Common myeloid progenitor, CD34-positive (primary cell): ENCODE data around the gene TFCP2L1.
A peak's percentile ranks its signal among the peaks of the same experiment; 100 is the strongest.
"Not testable (repeated sequence)": the region's sequence is repeated elsewhere in the genome, so short reads cannot be mapped to it uniquely, and the experiment has no call there.

Experiments used
- CTCF ChIA-PET: fragments of 350-600 bp; sonication (Branson Sonifier 250); formaldehyde crosslinking; loops from one replicate; lab custom pipeline; 2021; ENCODE audit warnings: antibody characterized with exemption; lab: Charles Lee
- POLR2A ChIA-PET: fragments of 350-600 bp; sonication (Branson Sonifier 250); formaldehyde crosslinking; loops from one replicate; lab custom pipeline; 2021; ENCODE audit warnings: antibody characterized with exemption; lab: Charles Lee
- DNase-seq, 3 donors: peaks; one replicate each; pipeline versions ENCODE4 v3.0.0 to v3.0.0-alpha.2; 2013
- H3K27ac ChIP-seq, 2 experiments: 1 replicate in 1 of 2; 2 replicates in 1 of 2; pipeline ENCODE4 v1.7.0; 2013; ENCODE audit warnings: inconsistent platforms in 2 of 2, low read length in 2 of 2, mild to moderate bottlenecking in 2 of 2, low read depth in 1 of 2, moderate library complexity in 1 of 2; ENCODE audit not compliant: severe bottlenecking in 2 of 2, insufficient read depth in 1 of 2, poor library complexity in 1 of 2
- H3K27me3 ChIP-seq, 5 experiments: replicated peaks in 2 of 5; 1 replicate in 3 of 5; 2 replicates in 2 of 5; pipeline versions ENCODE4 v1.6.1 to v1.7.0; 2013; ENCODE audit warnings: low read length in 4 of 5, mild to moderate bottlenecking in 2 of 5, moderate library complexity in 2 of 5, inconsistent platforms in 1 of 5; ENCODE audit not compliant: insufficient read depth in 5 of 5, control insufficient read depth in 4 of 5
- H3K36me3 ChIP-seq, 4 experiments: 1 replicate in 2 of 4; 2 replicates in 2 of 4; pipeline versions ENCODE4 v1.6.1 to v1.7.0; 2013; ENCODE audit warnings: low read length in 3 of 4, control low read depth in 1 of 4, mild to moderate bottlenecking in 1 of 4; ENCODE audit not compliant: control insufficient read depth in 4 of 4, insufficient read depth in 4 of 4
- H3K4me1 ChIP-seq, 4 experiments: 1 replicate in 3 of 4; 2 replicates in 1 of 4; pipeline versions ENCODE4 v1.6.1 to v1.7.1; 2013; ENCODE audit warnings: low read length in 3 of 4, mild to moderate bottlenecking in 3 of 4, control low read depth in 1 of 4, inconsistent platforms in 1 of 4, moderate library complexity in 1 of 4; ENCODE audit not compliant: control insufficient read depth in 4 of 4, insufficient read depth in 4 of 4; ENCODE audit errors: control extremely low read depth in 1 of 4
- H3K4me3 ChIP-seq, 7 experiments: 1 replicate in 4 of 7; 2 replicates in 3 of 7; pipeline versions ENCODE4 v1.5.1 to v1.7.0; 2013; ENCODE audit warnings: mild to moderate bottlenecking in 7 of 7, low read length in 6 of 7, moderate library complexity in 6 of 7, inconsistent platforms in 2 of 7, low read depth in 2 of 7, control low read depth in 1 of 7; ENCODE audit not compliant: insufficient read depth in 4 of 7, control insufficient read depth in 1 of 7; ENCODE audit errors: extremely low read depth in 1 of 7
- H3K9me3 ChIP-seq, 5 experiments: 1 replicate in 4 of 5; 2 replicates in 1 of 5; pipeline versions ENCODE4 v1.6.1 to v1.7.1; 2013; ENCODE audit warnings: low read length in 4 of 5, mild to moderate bottlenecking in 2 of 5, inconsistent platforms in 1 of 5, low read depth in 1 of 5, moderate library complexity in 1 of 5; ENCODE audit not compliant: control insufficient read depth in 4 of 5, insufficient read depth in 2 of 5; ENCODE audit errors: control extremely low read depth in 1 of 5
- WGBS: methylation state at CpG from one replicate; pipeline ENCODE4 v1.1.5; 2013; ENCODE audit not compliant: insufficient coverage; 5-methylcytosine and 5-hydroxymethylcytosine counted together

Gene TFCP2L1

GRCh38 chr2:121309323-121309722 is 24.3 kb upstream of the TFCP2L1 start:
- Histone ChIP-seq H3K9me3 (peaks cover 0 to 2% (median 0%) of the 10 kb centered on the region in 5 experiments), H3K4me3 (peak overlapping the region in 1 of 7 experiments; percentile 33), H3K36me3 (no peaks in the 10 kb centered on the region), H3K4me1 (peaks cover 0 to 9% (median 3%) of the 10 kb centered on the region in 4 experiments), H3K27me3 (no peaks in the 10 kb centered on the region), H3K27ac (peak overlapping the region; percentile 80 to 88)
- DNase-seq: no peak
- ChIA-PET CTCF (interaction anchor here (2.2 kb wide), 1 partner anchor 12 kb away, joined by 12 read pairs; no protein-coding TSS in a partner anchor), POLR2A (no interaction called here)

DNA sequence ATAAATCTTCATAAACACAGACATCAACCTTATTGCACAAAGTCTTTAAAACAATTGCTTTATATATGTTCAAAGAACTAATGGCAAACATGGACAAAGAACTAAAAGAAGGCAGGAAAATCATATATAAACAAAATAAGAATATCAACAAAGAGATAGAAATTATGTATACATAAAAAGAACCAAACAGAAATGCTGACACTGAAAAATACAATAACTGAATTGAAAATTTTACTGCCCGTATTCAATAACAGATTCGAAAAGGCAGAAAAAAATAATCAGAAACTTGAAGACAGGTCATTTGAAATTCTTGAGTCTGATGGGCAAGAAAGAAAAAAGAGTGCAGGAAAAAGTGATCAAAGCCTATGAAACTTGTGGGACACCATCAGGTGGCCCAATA is 22.0 kb upstream of the TFCP2L1 start:
- peaks cover 0 to 2% (median 0%) of the 10 kb centered on the region in 5 experiments for H3K9me3 ChIP-seq
- no peaks in the 10 kb centered on the region for H3K36me3 ChIP-seq
- no peak for DNase-seq
- ChIA-PET CTCF (interaction anchor here (1.1 kb wide), 1 partner anchor 11 kb away, joined by 4 read pairs; no protein-coding TSS in a partner anchor), POLR2A (no interaction called here)
- WGBS: 100% methylated on average over 1 of the region's 2 CpGs
- no peaks in the 10 kb centered on the region for H3K27me3 ChIP-seq
- H3K4me3 ChIP-seq: no peak overlapping the region
- no peak overlapping the region for H3K27ac ChIP-seq
- H3K4me1 ChIP-seq: peaks cover 0 to 9% (median 3%) of the 10 kb centered on the region in 4 experiments

- H3K9me3 ChIP-seq: peaks cover 0 to 2% (median 0%) of the 10 kb centered on the region in 5 experiments
- 92% methylated on average over 2 of the region's 2 CpGs for WGBS
- H3K36me3 ChIP-seq: no peaks in the 10 kb centered on the region
- no peak overlapping the region for H3K27ac ChIP-seq
- POLR2A ChIA-PET: no interaction called here
- H3K4me3 ChIP-seq: no peak overlapping the region
- peaks cover 0 to 4% (median under 1%) of the 10 kb centered on the region in 4 experiments for H3K4me1 ChIP-seq
- no peak for DNase-seq
- H3K27me3 ChIP-seq: no peaks in the 10 kb centered on the region
- CTCF ChIA-PET: no interaction called here
Observed at GRCh38 chr2:121304941-121305340, 19.9 kb upstream of the TFCP2L1 start.

DNA sequence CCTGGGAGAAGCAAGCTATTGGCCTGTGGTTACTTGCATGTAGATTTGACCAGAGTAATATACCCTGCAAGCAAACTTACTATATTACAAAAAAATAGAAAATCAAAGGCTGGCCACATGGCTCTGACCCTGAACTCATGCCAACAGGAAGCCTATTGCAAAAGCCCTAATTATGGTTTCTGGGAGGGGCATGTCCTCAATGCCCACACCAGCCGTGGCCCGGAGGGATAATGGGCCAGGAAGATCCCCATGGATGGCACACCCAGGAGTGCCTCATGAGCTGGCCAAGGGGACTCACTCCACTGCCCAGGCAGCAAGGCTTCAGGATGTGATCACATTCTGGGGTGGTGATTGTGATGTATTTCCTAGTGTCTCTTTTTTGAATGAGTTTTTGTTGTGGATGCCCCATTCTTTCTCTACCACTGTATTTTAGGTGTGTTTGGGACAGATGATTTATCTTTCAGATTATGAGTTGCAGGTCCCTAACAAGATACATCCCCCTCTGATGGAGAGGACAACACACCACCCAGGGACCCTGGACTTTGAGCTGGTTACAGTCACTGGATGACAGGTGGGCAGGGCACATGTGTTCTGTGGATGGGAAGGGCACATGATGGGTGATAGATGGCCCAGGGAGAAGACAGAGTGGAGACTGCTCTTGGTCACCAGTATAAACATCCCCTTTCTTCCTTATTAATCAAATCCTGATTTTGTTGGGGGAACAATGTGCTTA is 18.7 kb upstream of the TFCP2L1 start:
- H3K4me3 ChIP-seq: no peak overlapping the region
- DNase-seq: no peak
- no peak overlapping the region for H3K27ac ChIP-seq
- no peaks in the 10 kb centered on the region for H3K27me3 ChIP-seq
- WGBS: 80% methylated on average over 2 of the region's 2 CpGs
- H3K36me3 ChIP-seq: no peaks in the 10 kb centered on the region
- CTCF ChIA-PET: interaction anchor here (0.6 to 1.5 kb wide), 2 partner anchors 88 to 208 kb away, joined by 3 to 4 read pairs; no protein-coding TSS in a partner anchor
- H3K4me1 ChIP-seq: no peaks in the 10 kb centered on the region
- H3K9me3 ChIP-seq: peaks cover 0 to 2% (median 0%) of the 10 kb centered on the region in 5 experiments
- POLR2A ChIA-PET: interaction anchor here (0.7 kb wide), 1 partner anchor 46 kb away, joined by 3 read pairs; no protein-coding TSS in a partner anchor

DNA sequence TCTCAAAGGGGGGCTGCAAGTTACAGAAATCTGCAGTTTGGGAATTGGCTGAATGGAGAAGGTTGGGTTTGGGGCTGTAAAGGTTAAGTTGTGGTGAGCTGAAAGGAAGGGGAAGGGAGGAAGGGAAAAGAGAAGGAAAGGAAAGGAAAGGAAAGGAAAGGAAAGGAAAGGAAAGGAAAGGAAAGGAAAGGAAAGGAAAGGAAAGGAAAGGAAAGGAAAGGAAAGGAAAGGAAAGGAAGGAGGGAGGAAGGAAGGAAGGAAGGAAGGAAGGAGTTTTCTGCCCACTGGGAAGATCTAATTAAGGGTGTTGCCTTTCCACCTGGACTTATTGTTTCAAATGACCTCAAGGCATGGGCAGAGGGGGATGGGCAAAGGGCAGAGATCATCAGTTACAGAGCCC is 16.2 kb upstream of the TFCP2L1 start:
- POLR2A ChIA-PET, H3K36me3 ChIP-seq, H3K4me3 ChIP-seq, H3K27ac ChIP-seq, DNase-seq, CTCF ChIA-PET, H3K4me1 ChIP-seq, H3K27me3 ChIP-seq, H3K9me3 ChIP-seq: not testable (repeated sequence)

DNA sequence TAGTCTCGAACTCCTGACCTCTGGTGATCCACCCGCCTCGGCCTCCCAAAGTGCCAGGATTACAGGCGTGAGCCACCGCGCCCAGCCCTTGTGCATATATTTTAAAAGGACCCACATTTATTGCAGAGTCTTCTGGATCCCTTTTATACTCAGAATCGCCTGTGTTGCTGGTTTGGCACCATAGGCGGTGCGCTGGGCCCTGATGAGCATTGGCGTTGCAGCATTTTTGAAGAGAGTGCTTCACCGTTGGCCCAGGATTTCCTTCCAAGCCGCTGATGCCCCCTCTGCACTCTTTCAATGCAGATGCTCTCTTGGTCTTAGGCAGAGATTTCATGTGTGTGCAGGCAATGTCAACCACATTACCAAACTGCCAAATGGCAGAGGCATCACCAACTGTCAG is 13.5 kb upstream of the TFCP2L1 start:
- no peak overlapping the region for H3K27ac ChIP-seq
- CTCF ChIA-PET: interaction anchor here (1.3 to 2.4 kb wide), 3 partner anchors 10 to 202 kb away, joined by 3 to 12 read pairs (median 4); no protein-coding TSS in a partner anchor
- H3K27me3 ChIP-seq: no peaks in the 10 kb centered on the region
- no peak for DNase-seq
- 97% methylated on average over 11 of the region's 12 CpGs for WGBS
- POLR2A ChIA-PET: no interaction called here
- no peak overlapping the region for H3K4me3 ChIP-seq
- no peaks in the 10 kb centered on the region for H3K36me3 ChIP-seq
- H3K4me1 ChIP-seq: no peaks in the 10 kb centered on the region
- H3K9me3 ChIP-seq: peaks cover 0 to 5% (median 0%) of the 10 kb centered on the region in 5 experiments

- H3K4me1 ChIP-seq, POLR2A ChIA-PET, H3K36me3 ChIP-seq, H3K27ac ChIP-seq, DNase-seq, H3K9me3 ChIP-seq, H3K4me3 ChIP-seq, H3K27me3 ChIP-seq: not testable (repeated sequence)
- CTCF ChIA-PET: interaction anchor here (0.7 to 2.4 kb wide), 7 partner anchors 10 to 201 kb away, joined by 3 to 12 read pairs (median 3); no protein-coding TSS in a partner anchor
- WGBS: 100% methylated on average over 4 of the region's 5 CpGs
Observed at GRCh38 chr2:121297866-121298265, 12.9 kb upstream of the TFCP2L1 start.
